B cell (primary cell): Measurements from ENCODE around the gene WDR62. TPM values are rescaled to one million over a fixed set of nuclear protein-coding genes. Genes with fewer than 3 reads are reported as not detected.

ENCODE experiments used
- ATAC-seq: fragments of 200-7000 bp; cut with Tn5 transposase; one replicate; pipeline ENCODE4 v1.10.0; 2021; ENCODE audit warnings: low read depth, mild to moderate bottlenecking, moderate number of reproducible peaks, moderate library complexity
- CTCF ChIA-PET: fragments of 350-600 bp; sonication (Branson Sonifier 250); formaldehyde crosslinking; loops from one replicate; lab custom pipeline; 2021; ENCODE audit warnings: antibody characterized with exemption, inconsistent platforms; lab: Charles Lee
- POLR2A ChIA-PET: fragments of 350-600 bp; sonication (Branson Sonifier 250); formaldehyde crosslinking; loops from one replicate; lab custom pipeline; 2021; ENCODE audit warnings: antibody characterized with exemption; lab: Charles Lee
- DNase-seq: peaks from one replicate; pipeline ENCODE4 v3.0.0; 2013
- H2AFZ ChIP-seq: 2 replicates; pipeline ENCODE4 v1.6.1; 2012; ENCODE audit warnings: mild to moderate bottlenecking, low read depth, low read length; ENCODE audit not compliant: insufficient read depth, poor library complexity, severe bottlenecking
- H3K27ac ChIP-seq, 2 donors: 1 replicate in 1 of 2; 2 replicates in 1 of 2; pipeline ENCODE4 v1.5.1; 2012 to 2013; ENCODE audit warnings: low read length in 2 of 2, mild to moderate bottlenecking in 2 of 2, moderate library complexity in 1 of 2
- H3K27me3 ChIP-seq, 4 experiments: fragments of 200-600 bp in 1 of 4; sonication (generic) in 1 of 4; replicated peaks in 1 of 4; 1 replicate in 2 of 4; 2 replicates in 2 of 4; pipeline versions ENCODE4 v1.6.1 to v1.7.0; 2013 to 2016; ENCODE audit warnings: low read length in 3 of 4, mild to moderate bottlenecking in 2 of 4, mixed read lengths in 1 of 4, moderate library complexity in 1 of 4; ENCODE audit not compliant: insufficient read depth in 4 of 4, control insufficient read depth in 3 of 4; ENCODE audit errors: control extremely low read depth in 1 of 4
- H3K36me3 ChIP-seq, 2 experiments: replicated peaks in 1 of 2; 1 replicate in 1 of 2; 2 replicates in 1 of 2; pipeline versions ENCODE4 v1.6.1 to v1.7.1; 2013; ENCODE audit warnings: low read length in 1 of 2; ENCODE audit not compliant: insufficient read depth in 2 of 2, control insufficient read depth in 1 of 2; ENCODE audit errors: control extremely low read depth in 1 of 2, extremely low read depth in 1 of 2
- H3K4me1 ChIP-seq, 2 donors: fragments of 200-600 bp in 1 of 2; sonication (generic) in 1 of 2; 1 replicate in 1 of 2; 2 replicates in 1 of 2; pipeline versions ENCODE4 v1.5.1 to v1.6.1; 2013 to 2017; ENCODE audit warnings: low read length in 2 of 2; ENCODE audit not compliant: control insufficient read depth in 2 of 2, insufficient read depth in 2 of 2
- H3K4me2 ChIP-seq: replicated peaks from 2 replicates; pipeline ENCODE3; 2012; ENCODE audit warnings: mild to moderate bottlenecking, low read depth, low read length; ENCODE audit not compliant: poor library complexity, severe bottlenecking
- H3K4me3 ChIP-seq, 5 experiments: fragments of 200-600 bp in 1 of 5; sonication (generic) in 1 of 5; 1 replicate in 3 of 5; 2 replicates in 2 of 5; pipeline versions ENCODE4 v1.5.1 to v1.7.0; 2011 to 2016; ENCODE audit warnings: low read length in 4 of 5, mild to moderate bottlenecking in 4 of 5, low read depth in 2 of 5, control low read depth in 1 of 5, moderate library complexity in 1 of 5; ENCODE audit not compliant: insufficient read depth in 1 of 5; ENCODE audit errors: control extremely low read depth in 1 of 5, extremely low read depth in 1 of 5
- H3K79me2 ChIP-seq: fragments of 200-600 bp; sonication (generic); one replicate; pipeline ENCODE4 v1.6.0; 2016; ENCODE audit warnings: low read length; ENCODE audit not compliant: control insufficient read depth, insufficient read depth
- H3K9ac ChIP-seq: fragments of 200-600 bp; sonication (generic); 2 replicates; pipeline ENCODE4 v1.6.1; 2017; ENCODE audit warnings: mild to moderate bottlenecking, low read length, moderate library complexity
- H3K9me3 ChIP-seq, 3 donors: one replicate each; pipeline versions ENCODE4 v1.6.1 to v1.7.1; 2013; ENCODE audit warnings: low read length in 2 of 3; ENCODE audit not compliant: control insufficient read depth in 2 of 3, insufficient read depth in 1 of 3; ENCODE audit errors: control extremely low read depth in 1 of 3
- H4K20me1 ChIP-seq: 2 replicates; pipeline ENCODE4 v1.6.0; 2012; ENCODE audit warnings: mild to moderate bottlenecking, low read length; ENCODE audit not compliant: insufficient read depth, control insufficient read depth, poor library complexity, severe bottlenecking
- H3K27ac Mint-ChIP-seq: one replicate; pipeline ENCODE4 v1.8.0; 2021; ENCODE audit warnings: mixed read lengths
- H3K27me3 Mint-ChIP-seq: one replicate; pipeline ENCODE4 v1.8.0; 2021; ENCODE audit warnings: mixed read lengths
- H3K4me1 Mint-ChIP-seq: one replicate; pipeline ENCODE4 v1.8.0; 2021; ENCODE audit warnings: mixed read lengths
- H3K4me3 Mint-ChIP-seq: one replicate; pipeline ENCODE4 v1.8.0; 2021; ENCODE audit warnings: mixed read lengths
- H3K9me3 Mint-ChIP-seq: one replicate; pipeline ENCODE4 v1.8.0; 2022; ENCODE audit warnings: mixed read lengths; ENCODE audit not compliant: insufficient read depth
- CTCF ChIP-seq: fragments of 200-600 bp; IDR thresholded peaks from one replicate; pipeline ENCODE4 v1.8.0; 2022; ENCODE audit warnings: antibody characterized with exemption, mild to moderate bottlenecking
- EZH2 ChIP-seq: IDR thresholded peaks from 2 replicates; pipeline ENCODE4 v1.6.1; 2012; ENCODE audit warnings: borderline replicate concordance, low read depth, mild to moderate bottlenecking, moderate library complexity, low read length; ENCODE audit not compliant: insufficient read depth, poor library complexity, severe bottlenecking
- WGBS: methylation state at CpG from one replicate; pipeline ENCODE4 v1.1.5; 2013; ENCODE audit warnings: missing lambda C conversion rate; ENCODE audit not compliant: insufficient coverage; 5-methylcytosine and 5-hydroxymethylcytosine counted together
- intact Hi-C: fragments of 100-400 bp; cut with micrococcal nuclease; formaldehyde crosslinking; loops from one replicate; pipeline ENCODE4 v1.10.0; 2022
- polyA plus RNA-seq: library from polyadenylated mRNA; depleted of rRNA; stranded (reverse); fragments of >200 nt; gene quantifications from 2 replicates; pipeline ENCODE4 v1.2.3, GENCODE V29; 2012
- total RNA-seq, 2 donors: library from RNA; stranded (reverse); fragments of 120-200 nt in 1 of 2; gene quantifications; 1 replicate in 1 of 2; 2 replicates in 1 of 2; pipeline versions ENCODE4 v1.2.3 to v1.2.4, GENCODE V29; 2013 to 2022

The WDR62 gene
- total and polyA plus RNA-seq, 2 donors (not counting 1 experiment from before 2014, with no cell fraction given), result 1.8 to 1.9 TPM

- Mint-ChIP-seq H3K4me1 (peaks cover 10% of the 10 kb centered on the region), H3K9me3 (no peaks in the 10 kb centered on the region), H3K27me3 (no peaks in the 10 kb centered on the region), H3K4me3 (no peak overlapping the region), H3K27ac (no peak overlapping the region)
- no peaks in the 10 kb centered on the region for H4K20me1 ChIP-seq
- H3K36me3 ChIP-seq, result peaks cover 0 to 3% of the 10 kb centered on the region in 2 experiments
- H3K9me3 ChIP-seq, result no peaks in the 10 kb centered on the region
- no peak for ATAC-seq
- no peak for DNase-seq
- H3K79me2 ChIP-seq, result peaks cover 5% of the 10 kb centered on the region
- CTCF ChIA-PET, result no interaction called here
- H3K27ac ChIP-seq, result no peak overlapping the region
- 99% methylated on average over 15 of the region's 22 CpGs for WGBS
- POLR2A ChIA-PET, result no interaction called here
- no peaks in the 10 kb centered on the region for H3K27me3 ChIP-seq
- no peak overlapping the region for H2AFZ ChIP-seq
- TF ChIP-seq CTCF, result no peak
- no peak for TF ChIP-seq EZH2
- H3K4me3 ChIP-seq, result no peak overlapping the region
- H3K4me2 ChIP-seq, result no peak overlapping the region
- H3K4me1 ChIP-seq, result peaks cover 5 to 7% of the 10 kb centered on the region in 2 donors
- H3K9ac ChIP-seq, result no peak overlapping the region
- intact Hi-C loops, result no loop called here
Measured at GRCh38 chr19:36019061-36019670, 35.5 kb upstream of the WDR62 start.

GRCh38 chr19:36023432-36023831 is 31.3 kb upstream of the WDR62 start:
- H3K9me3 Mint-ChIP-seq, result no peaks in the 10 kb centered on the region
- no peaks in the 10 kb centered on the region for H4K20me1 ChIP-seq
- WGBS, result 100% methylated on average over 4 of the region's 5 CpGs
- H3K9ac ChIP-seq, result no peak overlapping the region
- H3K4me3 Mint-ChIP-seq, result no peak overlapping the region
- intact Hi-C loops, result no loop called here
- H3K79me2 ChIP-seq, result no peaks in the 10 kb centered on the region
- no peak overlapping the region for H3K4me2 ChIP-seq
- no peaks in the 10 kb centered on the region for H3K4me1 ChIP-seq
- H3K27me3 Mint-ChIP-seq, result no peaks in the 10 kb centered on the region
- no peaks in the 10 kb centered on the region for H3K4me1 Mint-ChIP-seq
- POLR2A ChIA-PET, result no interaction called here
- DNase-seq (no peak), ATAC-seq (no peak)
- no peaks in the 10 kb centered on the region for H3K9me3 ChIP-seq
- no peak for TF ChIP-seq EZH2
- no peak for TF ChIP-seq CTCF
- no peak overlapping the region for H3K27ac Mint-ChIP-seq
- H3K27ac ChIP-seq, result no peak overlapping the region
- CTCF ChIA-PET, result no interaction called here
- no peak overlapping the region for H2AFZ ChIP-seq
- no peaks in the 10 kb centered on the region for H3K27me3 ChIP-seq
- H3K4me3 ChIP-seq, result no peak overlapping the region
- peaks cover 0 to 3% of the 10 kb centered on the region in 2 experiments for H3K36me3 ChIP-seq
